Mesothelial cell of epicardium (in vitro differentiated cells): ENCODE measurements around the gene THBS3. TPM values are rescaled to one million over a fixed set of nuclear protein-coding genes. Genes with fewer than 3 reads are reported as not detected.

Source experiments
- DNase-seq, 2 experiments: peaks; one replicate each; pipeline ENCODE4 v3.0.0; 2021; ENCODE audit warnings: low spot score in 2 of 2; ENCODE audit not compliant: unreplicated experiment in 2 of 2
- H3K27ac Mint-ChIP-seq: 2 replicates; pipeline ENCODE4 v1.8.0; 2021; ENCODE audit warnings: mixed read lengths
- H3K27me3 Mint-ChIP-seq: 2 replicates; pipeline ENCODE4 v1.8.0; 2021; ENCODE audit warnings: low read depth, mixed read lengths
- H3K36me3 Mint-ChIP-seq: 2 replicates; pipeline ENCODE4 v1.8.0; 2021; ENCODE audit warnings: mixed read lengths
- H3K4me1 Mint-ChIP-seq: 2 replicates; pipeline ENCODE4 v1.8.0; 2021; ENCODE audit warnings: mixed read lengths
- H3K4me3 Mint-ChIP-seq: 2 replicates; pipeline ENCODE4 v1.8.0; 2021; ENCODE audit warnings: mild to moderate bottlenecking, moderate library complexity, mixed read lengths
- H3K9me3 Mint-ChIP-seq: 2 replicates; pipeline ENCODE4 v1.8.0; 2021; ENCODE audit warnings: mixed read lengths
- total RNA-seq: library from RNA; stranded (reverse); gene quantifications from 3 replicates; pipeline ENCODE4 v1.2.1, GENCODE V29; 2021
- TF ChIP-seq, protein P1 (sequence below): fragments of 200-600 bp; sonication (generic); IDR thresholded peaks from one replicate; pipeline ENCODE4 v1.5.0; 2021; ENCODE audit warnings: antibody characterized with exemption; ENCODE audit not compliant: unreplicated experiment

The THBS3 gene
- total RNA-seq, 1 donor from 2014 or later, result 54.0 TPM

DNA sequence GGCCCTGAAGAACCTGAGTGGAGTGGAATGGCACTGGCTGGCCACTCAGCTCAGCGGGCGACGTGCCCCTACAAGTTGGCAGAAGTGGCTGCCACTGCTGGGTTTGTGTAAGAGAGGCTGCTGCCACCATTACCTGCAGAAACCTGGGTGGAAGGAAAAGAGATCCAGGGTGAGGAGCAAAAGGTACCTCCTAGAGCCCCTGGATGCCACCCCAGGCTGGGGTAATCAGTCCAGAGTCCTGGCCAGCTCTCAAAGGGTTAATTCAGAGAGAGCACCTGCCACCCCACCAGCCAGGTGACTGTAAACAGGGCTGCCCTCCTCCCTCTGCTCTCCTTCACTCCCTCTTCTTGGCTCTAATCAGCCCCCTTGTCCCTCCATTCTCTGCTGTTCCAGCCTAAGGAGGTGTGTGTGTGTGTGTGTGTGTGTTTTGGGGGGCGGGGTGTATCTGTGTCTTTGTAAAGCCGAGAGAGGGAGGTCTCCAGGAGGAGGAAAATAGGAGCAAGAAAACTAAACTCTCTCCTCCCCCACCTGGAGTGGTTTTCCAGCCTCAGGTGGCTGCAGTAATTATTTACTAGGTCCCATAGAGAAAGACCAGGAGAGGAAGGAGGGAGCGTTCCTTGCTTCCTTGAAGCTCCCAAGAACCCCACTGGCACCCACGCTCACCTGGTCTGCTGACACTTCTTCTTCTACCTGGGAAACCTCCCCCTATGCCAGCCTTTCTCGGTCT lies 21.5 kb downstream of the THBS3 start:
- no peak overlapping the region for H3K4me3 Mint-ChIP-seq
- DNase-seq, result no peak
- H3K36me3 Mint-ChIP-seq, result no peaks in the 10 kb centered on the region
- TF ChIP-seq, protein P1, sequence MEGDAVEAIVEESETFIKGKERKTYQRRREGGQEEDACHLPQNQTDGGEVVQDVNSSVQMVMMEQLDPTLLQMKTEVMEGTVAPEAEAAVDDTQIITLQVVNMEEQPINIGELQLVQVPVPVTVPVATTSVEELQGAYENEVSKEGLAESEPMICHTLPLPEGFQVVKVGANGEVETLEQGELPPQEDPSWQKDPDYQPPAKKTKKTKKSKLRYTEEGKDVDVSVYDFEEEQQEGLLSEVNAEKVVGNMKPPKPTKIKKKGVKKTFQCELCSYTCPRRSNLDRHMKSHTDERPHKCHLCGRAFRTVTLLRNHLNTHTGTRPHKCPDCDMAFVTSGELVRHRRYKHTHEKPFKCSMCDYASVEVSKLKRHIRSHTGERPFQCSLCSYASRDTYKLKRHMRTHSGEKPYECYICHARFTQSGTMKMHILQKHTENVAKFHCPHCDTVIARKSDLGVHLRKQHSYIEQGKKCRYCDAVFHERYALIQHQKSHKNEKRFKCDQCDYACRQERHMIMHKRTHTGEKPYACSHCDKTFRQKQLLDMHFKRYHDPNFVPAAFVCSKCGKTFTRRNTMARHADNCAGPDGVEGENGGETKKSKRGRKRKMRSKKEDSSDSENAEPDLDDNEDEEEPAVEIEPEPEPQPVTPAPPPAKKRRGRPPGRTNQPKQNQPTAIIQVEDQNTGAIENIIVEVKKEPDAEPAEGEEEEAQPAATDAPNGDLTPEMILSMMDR, result no peak
- H3K9me3 Mint-ChIP-seq, result no peaks in the 10 kb centered on the region
- H3K4me1 Mint-ChIP-seq, result peaks cover 3% of the 10 kb centered on the region
- no peaks in the 10 kb centered on the region for H3K27me3 Mint-ChIP-seq
- H3K27ac Mint-ChIP-seq, result no peak overlapping the region

GRCh38 chr1:155185783-155186066 lies 22.0 kb downstream of the THBS3 start:
- no peak overlapping the region for H3K4me3 Mint-ChIP-seq
- no peaks in the 10 kb centered on the region for H3K9me3 Mint-ChIP-seq
- H3K36me3 Mint-ChIP-seq, result no peaks in the 10 kb centered on the region
- TF ChIP-seq, protein P1, result no peak
- peaks cover 3% of the 10 kb centered on the region for H3K4me1 Mint-ChIP-seq
- H3K27me3 Mint-ChIP-seq, result no peaks in the 10 kb centered on the region
- no peak overlapping the region for H3K27ac Mint-ChIP-seq
- DNase-seq, result no peak

- DNase-seq, result no peak
- Mint-ChIP-seq H3K9me3 (no peaks in the 10 kb centered on the region), H3K27ac (no peak overlapping the region), H3K4me3 (no peak overlapping the region), H3K27me3 (no peaks in the 10 kb centered on the region), H3K4me1 (peaks cover 3% of the 10 kb centered on the region), H3K36me3 (no peaks in the 10 kb centered on the region)
- TF ChIP-seq, protein P1, result no peak
Measured at GRCh38 chr1:155184835-155185782, 22.6 kb downstream of the THBS3 start.

- peaks cover 3% of the 10 kb centered on the region for H3K4me1 Mint-ChIP-seq
- no peak for DNase-seq
- no peaks in the 10 kb centered on the region for H3K9me3 Mint-ChIP-seq
- no peak overlapping the region for H3K27ac Mint-ChIP-seq
- no peaks in the 10 kb centered on the region for H3K27me3 Mint-ChIP-seq
- no peak overlapping the region for H3K4me3 Mint-ChIP-seq
- TF ChIP-seq, protein P1, result no peak
- no peaks in the 10 kb centered on the region for H3K36me3 Mint-ChIP-seq
Measured at GRCh38 chr1:155184351-155184811, 23.3 kb downstream of the THBS3 start.

GRCh38 chr1:155183775-155184221 lies 23.9 kb downstream of the THBS3 start:
- H3K36me3 Mint-ChIP-seq, result no peaks in the 10 kb centered on the region
- H3K4me3 Mint-ChIP-seq, result no peak overlapping the region
- H3K4me1 Mint-ChIP-seq, result peaks cover 3% of the 10 kb centered on the region
- TF ChIP-seq, protein P1, result no peak
- H3K9me3 Mint-ChIP-seq, result no peaks in the 10 kb centered on the region
- no peak for DNase-seq
- no peak overlapping the region for H3K27ac Mint-ChIP-seq
- H3K27me3 Mint-ChIP-seq, result no peaks in the 10 kb centered on the region
